Parathyroid adenoma (tissue), 2 donors: ENCODE results near the gene LGMN.
A peak's percentile ranks its signal among the peaks of the same experiment; 100 is the strongest.

Experiments used
- H2AFZ ChIP-seq: fragments of 300-600 bp; sonication (generic); one replicate; pipeline ENCODE4 v1.7.0; 2017; ENCODE audit warnings: antibody characterized with exemption, mild to moderate bottlenecking
- H3K27ac ChIP-seq: fragments of 300-600 bp; sonication (generic); one replicate; pipeline ENCODE4 v1.7.0; 2017
- H3K27me3 ChIP-seq: fragments of 300-600 bp; sonication (generic); one replicate; pipeline ENCODE4 v1.7.0; 2017; ENCODE audit warnings: low read length; ENCODE audit not compliant: control insufficient read depth, insufficient read depth
- H3K36me3 ChIP-seq: fragments of 300-600 bp; sonication (generic); one replicate; pipeline ENCODE4 v1.7.0; 2017; ENCODE audit warnings: low read length; ENCODE audit not compliant: control insufficient read depth, insufficient read depth
- H3K4me1 ChIP-seq: fragments of 300-600 bp; sonication (generic); one replicate; pipeline ENCODE4 v1.7.0; 2017; ENCODE audit warnings: control low read depth
- H3K4me2 ChIP-seq: fragments of 300-600 bp; sonication (generic); one replicate; pipeline ENCODE4 v1.7.0; 2017; ENCODE audit warnings: low read length
- H3K4me3 ChIP-seq: fragments of 300-600 bp; sonication (generic); one replicate; pipeline ENCODE4 v1.7.0; 2017; ENCODE audit warnings: low read depth, low read length
- H3K79me2 ChIP-seq: fragments of 300-600 bp; sonication (generic); one replicate; pipeline ENCODE4 v1.7.0; 2017; ENCODE audit warnings: control low read depth
- H3K9ac ChIP-seq: fragments of 300-600 bp; sonication (generic); one replicate; pipeline ENCODE4 v1.7.0; 2017; ENCODE audit warnings: mild to moderate bottlenecking
- H3K9me3 ChIP-seq: fragments of 300-600 bp; sonication (generic); one replicate; pipeline ENCODE4 v1.7.0; 2017; ENCODE audit warnings: low read length; ENCODE audit not compliant: control insufficient read depth
- CTCF ChIP-seq: fragments of 300-600 bp; sonication (generic); IDR thresholded peaks from one replicate; pipeline ENCODE4 v1.7.0; 2017; ENCODE audit warnings: antibody characterized with exemption, mild to moderate bottlenecking
- donor health status: primary hyperparathyroidism.

The LGMN gene

GRCh38 chr14:92747701-92748258, 647 bp downstream of the LGMN start:
- peaks cover 6% of the 10 kb centered on the region for H3K4me1 ChIP-seq
- peak overlapping the region; percentile 47 for H3K9ac ChIP-seq
- no peaks in the 10 kb centered on the region for H3K36me3 ChIP-seq
- peak overlapping the region; percentile 89 for H3K4me2 ChIP-seq
- peak overlapping the region; percentile 53 for H3K27ac ChIP-seq
- no peak for TF ChIP-seq CTCF
- peaks cover 39% of the 10 kb centered on the region for H3K79me2 ChIP-seq
- peak overlapping the region; percentile 98 for H3K4me3 ChIP-seq
- H2AFZ ChIP-seq: peak overlapping the region; percentile 81
- no peaks in the 10 kb centered on the region for H3K9me3 ChIP-seq
- no peaks in the 10 kb centered on the region for H3K27me3 ChIP-seq

GRCh38 chr14:92744198-92744597, 4.2 kb downstream of the LGMN start:
- peaks cover 58% of the 10 kb centered on the region for H3K79me2 ChIP-seq

GRCh38 chr14:92740440-92740839, 8.0 kb downstream of the LGMN start:
- Histone ChIP-seq H3K27me3 (no peaks in the 10 kb centered on the region), H3K9me3 (no peaks in the 10 kb centered on the region), H3K4me2 (no peak overlapping the region), H3K9ac (no peak overlapping the region), H3K27ac (no peak overlapping the region), H3K4me3 (no peak overlapping the region), H3K4me1 (peaks cover 6% of the 10 kb centered on the region), H3K79me2 (peaks cover 38% of the 10 kb centered on the region), H2AFZ (no peak overlapping the region), H3K36me3 (no peaks in the 10 kb centered on the region)
- TF ChIP-seq CTCF: no peak

More at GRCh38 chr14:92744198-92744597, 4.2 kb downstream of the LGMN start:
- H3K4me2 ChIP-seq: no peak overlapping the region
- H3K9me3 ChIP-seq: no peaks in the 10 kb centered on the region
- no peak overlapping the region for H3K9ac ChIP-seq
- no peaks in the 10 kb centered on the region for H3K36me3 ChIP-seq
- H3K27ac ChIP-seq: no peak overlapping the region
- H3K27me3 ChIP-seq: no peaks in the 10 kb centered on the region
- no peak overlapping the region for H2AFZ ChIP-seq
- no peak for TF ChIP-seq CTCF
- H3K4me3 ChIP-seq: no peak overlapping the region
- H3K4me1 ChIP-seq: peaks cover 3% of the 10 kb centered on the region

GRCh38 chr14:92737619-92738188, 10.7 kb downstream of the LGMN start:
- Histone ChIP-seq H3K9ac (no peak overlapping the region), H3K4me3 (no peak overlapping the region), H3K4me2 (no peak overlapping the region), H3K36me3 (no peaks in the 10 kb centered on the region), H2AFZ (no peak overlapping the region), H3K27me3 (no peaks in the 10 kb centered on the region), H3K79me2 (peaks cover 27% of the 10 kb centered on the region), H3K4me1 (peaks cover 6% of the 10 kb centered on the region), H3K9me3 (no peaks in the 10 kb centered on the region), H3K27ac (no peak overlapping the region)
- TF ChIP-seq CTCF: no peak

GRCh38 chr14:92737206-92737605, 11.2 kb downstream of the LGMN start:
- H3K4me2 ChIP-seq: no peak overlapping the region
- peaks cover 6% of the 10 kb centered on the region for H3K4me1 ChIP-seq
- H3K36me3 ChIP-seq: no peaks in the 10 kb centered on the region
- H2AFZ ChIP-seq: no peak overlapping the region
- H3K9me3 ChIP-seq: no peaks in the 10 kb centered on the region
- no peak overlapping the region for H3K4me3 ChIP-seq
- peaks cover 27% of the 10 kb centered on the region for H3K79me2 ChIP-seq
- H3K27me3 ChIP-seq: no peaks in the 10 kb centered on the region
- no peak for TF ChIP-seq CTCF
- H3K27ac ChIP-seq: no peak overlapping the region
- no peak overlapping the region for H3K9ac ChIP-seq
